ENCODE measurements around the gene KLF11.

DNA sequence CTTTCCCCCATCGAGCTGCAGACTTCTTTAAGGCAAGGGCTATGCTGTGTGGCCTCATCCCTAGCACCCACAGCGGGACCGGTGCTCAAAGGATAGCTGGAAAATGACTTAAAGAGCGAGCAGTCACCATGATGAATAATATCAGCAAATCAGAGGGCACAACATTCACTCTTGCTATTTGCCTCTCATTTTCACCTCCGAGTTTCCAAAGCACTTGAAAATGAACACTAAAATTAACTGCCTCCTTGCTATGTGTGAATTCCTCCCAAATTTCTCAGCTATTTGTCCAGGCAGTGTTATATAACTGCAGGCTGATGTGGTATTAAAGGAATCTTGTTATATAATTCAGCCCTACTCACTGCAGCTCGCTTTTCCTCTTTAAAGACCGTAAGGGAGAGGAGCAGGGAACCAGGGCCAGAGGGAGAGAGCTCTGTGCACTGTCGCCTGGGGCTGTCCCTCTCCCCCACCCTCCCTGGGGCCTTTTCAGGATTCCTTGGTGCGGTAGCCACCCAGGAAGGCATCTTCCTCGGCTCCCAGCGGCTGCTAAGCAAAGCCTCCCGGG is 35.4 kb downstream of the KLF11 start:
- TF ChIP-seq CTCF (IDR thresholded peaks at IDR 0.05) (no peak), ZFX (IDR thresholded peaks at IDR 0.05; ENCODE audit: borderline replicate concordance) (no peak)
